ENCODE measurements around the gene IQGAP1. TPM values are rescaled to one million over a fixed set of nuclear protein-coding genes. Genes with fewer than 3 reads are reported as not detected.
"Not testable (repeated sequence)": the region's sequence is repeated elsewhere in the genome, so short reads cannot be mapped to it uniquely, and the experiment has no call there.

Gene IQGAP1
- total RNA-seq, 6 experiments from 2014 or later: 12.2 to 43.7 (median 26.3) TPM

DNA sequence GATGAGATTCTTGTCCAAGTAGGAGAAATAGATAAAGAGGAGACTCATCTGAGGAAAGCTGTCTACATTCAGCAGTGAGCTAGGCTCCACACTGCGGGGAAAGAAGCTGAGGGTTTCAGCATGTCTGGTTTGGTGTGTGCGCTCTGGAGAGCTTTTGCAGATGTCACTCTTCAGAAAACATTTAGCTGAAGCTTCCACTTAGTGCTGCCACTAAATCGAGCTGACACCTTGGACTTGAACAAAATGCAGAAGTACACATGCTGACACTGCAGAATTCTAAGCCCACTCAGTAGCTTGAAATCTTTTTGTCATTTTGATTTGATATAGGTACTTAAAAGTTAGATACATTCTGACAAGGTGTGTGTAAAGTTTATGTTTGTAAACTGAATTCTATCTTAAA is 109.3 kb downstream of the IQGAP1 start:
- Histone ChIP-seq H3K4me3 (no peak overlapping the region), H3K27ac (no peak overlapping the region), H3K27me3 (no peaks in the 10 kb centered on the region), H3K9me3 (no peaks in the 10 kb centered on the region), H3K4me1 (no peaks in the 10 kb centered on the region), H3K36me3 (peaks cover 0 to 68% (median 9%) of the 10 kb centered on the region in 4 donors)
- no peak for TF ChIP-seq POLR2A (IDR thresholded peaks at IDR 0.05)
- TF ChIP-seq, protein P1, sequence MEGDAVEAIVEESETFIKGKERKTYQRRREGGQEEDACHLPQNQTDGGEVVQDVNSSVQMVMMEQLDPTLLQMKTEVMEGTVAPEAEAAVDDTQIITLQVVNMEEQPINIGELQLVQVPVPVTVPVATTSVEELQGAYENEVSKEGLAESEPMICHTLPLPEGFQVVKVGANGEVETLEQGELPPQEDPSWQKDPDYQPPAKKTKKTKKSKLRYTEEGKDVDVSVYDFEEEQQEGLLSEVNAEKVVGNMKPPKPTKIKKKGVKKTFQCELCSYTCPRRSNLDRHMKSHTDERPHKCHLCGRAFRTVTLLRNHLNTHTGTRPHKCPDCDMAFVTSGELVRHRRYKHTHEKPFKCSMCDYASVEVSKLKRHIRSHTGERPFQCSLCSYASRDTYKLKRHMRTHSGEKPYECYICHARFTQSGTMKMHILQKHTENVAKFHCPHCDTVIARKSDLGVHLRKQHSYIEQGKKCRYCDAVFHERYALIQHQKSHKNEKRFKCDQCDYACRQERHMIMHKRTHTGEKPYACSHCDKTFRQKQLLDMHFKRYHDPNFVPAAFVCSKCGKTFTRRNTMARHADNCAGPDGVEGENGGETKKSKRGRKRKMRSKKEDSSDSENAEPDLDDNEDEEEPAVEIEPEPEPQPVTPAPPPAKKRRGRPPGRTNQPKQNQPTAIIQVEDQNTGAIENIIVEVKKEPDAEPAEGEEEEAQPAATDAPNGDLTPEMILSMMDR (IDR thresholded peaks at IDR 0.05): no peak
- DNase-seq (no peak), ATAC-seq (peak in 1 of 4 donors; percentile 17)
- intact Hi-C loops (cut with DNase I): no loop called here
- WGBS (ENCODE audit: insufficient coverage, low coverage, low lambda C conversion rate, missing lambda C conversion rate): 50% methylated on average over 3 of the region's 3 CpGs

DNA sequence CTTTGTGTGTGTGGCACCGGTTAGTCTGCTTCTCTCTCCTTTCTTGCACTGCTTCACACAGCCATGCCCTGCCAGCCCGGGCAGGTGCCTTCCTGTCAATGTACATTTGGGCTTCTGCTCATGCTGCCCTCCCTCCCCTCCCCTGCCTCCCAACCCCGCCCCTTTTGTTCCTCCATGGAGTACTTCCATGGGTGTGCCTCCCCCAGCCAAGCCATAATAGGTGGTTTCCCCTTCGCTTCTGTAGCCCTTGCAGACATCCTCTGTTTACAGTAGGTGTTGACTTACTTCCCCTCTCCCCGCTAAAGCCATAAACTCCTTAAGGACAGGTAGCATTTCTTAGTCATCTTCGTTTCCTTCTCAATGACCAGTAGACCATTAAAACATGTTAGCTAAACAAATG is 109.9 kb downstream of the IQGAP1 start:
- Histone ChIP-seq H3K27ac (no peak overlapping the region), H3K4me1 (no peaks in the 10 kb centered on the region), H3K4me3 (no peak overlapping the region), H3K36me3 (peaks cover 0 to 64% (median 9%) of the 10 kb centered on the region in 4 donors), H3K9me3 (no peaks in the 10 kb centered on the region), H3K27me3 (no peaks in the 10 kb centered on the region)
- 74% methylated on average over 4 of the region's 6 CpGs for WGBS (ENCODE audit: insufficient coverage, low coverage, low lambda C conversion rate, missing lambda C conversion rate)
- ATAC-seq (no peak), DNase-seq (no peak)
- intact Hi-C loops (cut with DNase I): no loop called here
- TF ChIP-seq POLR2A (IDR thresholded peaks at IDR 0.05): no peak
- TF ChIP-seq, protein P1 (IDR thresholded peaks at IDR 0.05): no peak

DNA sequence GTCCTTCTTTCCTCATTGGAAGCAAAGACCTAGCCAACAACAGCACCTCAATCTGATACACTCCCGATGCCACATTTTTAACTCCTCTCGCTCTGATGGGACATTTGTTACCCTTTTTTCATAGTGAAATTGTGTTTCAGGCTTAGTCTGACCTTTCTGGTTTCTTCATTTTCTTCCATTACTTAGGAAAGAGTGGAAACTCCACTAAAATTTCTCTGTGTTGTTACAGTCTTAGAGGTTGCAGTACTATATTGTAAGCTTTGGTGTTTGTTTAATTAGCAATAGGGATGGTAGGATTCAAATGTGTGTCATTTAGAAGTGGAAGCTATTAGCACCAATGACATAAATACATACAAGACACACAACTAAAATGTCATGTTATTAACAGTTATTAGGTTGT is 112.1 kb downstream of the IQGAP1 start:
- H3K36me3 ChIP-seq: peaks cover 0 to 51% (median 7%) of the 10 kb centered on the region in 4 donors
- 96% methylated on average over 2 of the region's 2 CpGs for WGBS (ENCODE audit: insufficient coverage, low coverage, low lambda C conversion rate, missing lambda C conversion rate)
- no peak overlapping the region for H3K27ac ChIP-seq
- intact Hi-C loops (cut with DNase I): no loop called here
- H3K4me3 ChIP-seq: no peak overlapping the region
- H3K9me3 ChIP-seq: no peaks in the 10 kb centered on the region
- TF ChIP-seq, protein P1 (IDR thresholded peaks at IDR 0.05): no peak
- no peak for TF ChIP-seq POLR2A (IDR thresholded peaks at IDR 0.05)
- no peak for ATAC-seq
- H3K4me1 ChIP-seq: no peaks in the 10 kb centered on the region
- no peak for DNase-seq
- H3K27me3 ChIP-seq: no peaks in the 10 kb centered on the region

DNA sequence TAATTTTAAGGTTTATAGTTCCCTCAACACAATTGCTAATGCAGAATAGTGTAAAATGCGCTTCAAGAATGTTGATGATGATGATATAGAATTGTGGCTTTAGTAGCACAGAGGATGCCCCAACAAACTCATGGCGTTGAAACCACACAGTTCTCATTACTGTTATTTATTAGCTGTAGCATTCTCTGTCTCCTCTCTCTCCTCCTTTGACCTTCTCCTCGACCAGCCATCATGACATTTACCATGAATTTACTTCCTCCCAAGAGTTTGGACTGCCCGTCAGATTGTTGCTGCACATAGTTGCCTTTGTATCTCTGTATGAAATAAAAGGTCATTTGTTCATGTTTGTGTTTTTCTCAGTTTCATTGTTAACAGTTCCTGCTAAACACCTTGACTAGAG is 113.9 kb downstream of the IQGAP1 start:
- intact Hi-C loops (cut with DNase I): no loop called here
- Histone ChIP-seq H3K4me3 (no peak overlapping the region), H3K9me3 (no peaks in the 10 kb centered on the region), H3K27me3 (no peaks in the 10 kb centered on the region), H3K4me1 (no peaks in the 10 kb centered on the region), H3K36me3 (peaks cover 0 to 42% (median 7%) of the 10 kb centered on the region in 4 donors), H3K27ac (no peak overlapping the region)
- ATAC-seq (no peak), DNase-seq (no peak)
- TF ChIP-seq POLR2A (IDR thresholded peaks at IDR 0.05): no peak
- TF ChIP-seq, protein P1 (IDR thresholded peaks at IDR 0.05): no peak
- WGBS (ENCODE audit: insufficient coverage, low coverage, low lambda C conversion rate, missing lambda C conversion rate): 86% methylated on average over 4 of the region's 4 CpGs

DNA sequence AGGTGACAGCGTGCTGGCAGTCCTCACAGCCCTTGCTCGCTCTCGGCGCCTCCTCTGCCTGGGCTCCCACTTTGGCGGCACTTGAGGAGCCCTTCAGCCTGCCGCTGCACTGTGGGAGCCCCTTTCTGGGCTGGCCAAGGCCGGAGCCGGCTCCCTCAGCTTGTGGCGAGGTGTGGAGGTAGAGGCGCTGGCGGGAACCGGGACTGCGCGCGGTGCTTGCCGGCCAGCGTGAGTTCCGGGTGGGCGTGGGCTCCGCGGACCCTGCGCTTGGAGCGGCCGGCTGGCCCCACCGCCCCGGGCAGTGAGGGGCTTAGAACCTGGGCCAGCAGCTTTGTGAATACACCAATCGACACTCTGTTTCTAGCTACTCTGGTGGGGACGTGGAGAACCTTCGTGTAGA is 122.7 kb downstream of the IQGAP1 start:
- H3K27me3 ChIP-seq; intact Hi-C loops (cut with DNase I); H3K27ac ChIP-seq; DNase-seq; H3K4me1 ChIP-seq; H3K9me3 ChIP-seq; H3K36me3 ChIP-seq; H3K4me3 ChIP-seq; ATAC-seq: not testable (repeated sequence)
- 92% methylated on average over 7 of the region's 29 CpGs for WGBS (ENCODE audit: insufficient coverage, low coverage, low lambda C conversion rate, missing lambda C conversion rate)

DNA sequence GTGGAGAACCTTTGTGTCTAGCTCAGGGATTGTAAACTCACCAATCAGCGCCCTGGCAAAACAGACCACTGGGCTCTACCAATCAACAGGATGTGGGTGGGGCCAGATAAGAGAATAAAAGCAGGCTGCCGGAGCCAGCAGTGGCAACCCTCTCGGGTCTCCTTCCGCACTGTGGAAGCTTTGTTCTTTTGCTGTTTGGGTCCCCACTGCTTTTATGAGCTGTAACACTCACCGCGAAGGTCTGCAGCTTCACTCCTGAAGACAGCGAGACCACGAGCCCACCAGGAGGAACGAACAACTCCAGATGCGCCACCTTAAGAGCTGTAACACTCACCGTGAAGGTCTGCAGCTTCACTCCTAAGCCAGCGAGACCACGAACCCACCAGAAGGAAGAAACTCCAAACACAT is 123.2 kb downstream of the IQGAP1 start:
- DNase-seq; H3K27me3 ChIP-seq; H3K9me3 ChIP-seq; ATAC-seq; H3K4me1 ChIP-seq; H3K4me3 ChIP-seq; H3K27ac ChIP-seq; intact Hi-C loops (cut with DNase I); H3K36me3 ChIP-seq: not testable (repeated sequence)
- WGBS (ENCODE audit: insufficient coverage, low coverage, low lambda C conversion rate, missing lambda C conversion rate): 74% methylated on average over 8 of the region's 13 CpGs
